Measurements from ENCODE around the gene NPPA. TPM values are rescaled to one million over a fixed set of nuclear protein-coding genes. Genes with fewer than 3 reads are reported as not detected.

The NPPA gene
- total RNA-seq, 2 experiments from 2014 or later: not detected

- no peaks in the 10 kb centered on the region for H3K27me3 Mint-ChIP-seq
- ChIA-PET POLR2A (interaction anchor here (11.3 kb wide), 1 partner anchor 73 kb away, joined by 137 read pairs; no protein-coding TSS in a partner anchor), CTCF (no interaction called here)
- DNase-seq: no peak
- no peaks in the 10 kb centered on the region for H3K9me3 Mint-ChIP-seq
- H3K4me1 Mint-ChIP-seq: peaks cover 1% of the 10 kb centered on the region
- H3K4me3 Mint-ChIP-seq: no peak overlapping the region
- H3K27ac Mint-ChIP-seq: no peak overlapping the region
- H3K36me3 Mint-ChIP-seq (ENCODE audit: low read depth): peaks cover 53% of the 10 kb centered on the region
Measured at GRCh38 chr1:11835441-11836225, 11.9 kb downstream of the NPPA start.

- Mint-ChIP-seq H3K27me3 (no peaks in the 10 kb centered on the region), H3K4me3 (no peak overlapping the region), H3K4me1 (peaks cover 1% of the 10 kb centered on the region), H3K9me3 (no peaks in the 10 kb centered on the region), H3K36me3 (ENCODE audit: low read depth) (peaks cover 51% of the 10 kb centered on the region), H3K27ac (no peak overlapping the region)
- CTCF ChIA-PET: no interaction called here
- no peak for DNase-seq
- POLR2A ChIA-PET: interaction anchor here (1.2 to 1.6 kb wide), 2 partner anchors 74 to 76 kb away, joined by 6 to 9 read pairs; no protein-coding TSS in a partner anchor
Measured at GRCh38 chr1:11833900-11834299, 13.7 kb downstream of the NPPA start.

GRCh38 chr1:11833497-11833896 lies 14.1 kb downstream of the NPPA start:
- no peak overlapping the region for H3K4me3 Mint-ChIP-seq
- H3K4me1 Mint-ChIP-seq: no peaks in the 10 kb centered on the region
- ChIA-PET POLR2A (interaction anchor here (1.2 to 1.6 kb wide), 2 partner anchors 74 to 76 kb away, joined by 6 to 9 read pairs; no protein-coding TSS in a partner anchor), CTCF (no interaction called here)
- H3K9me3 Mint-ChIP-seq: no peaks in the 10 kb centered on the region
- no peaks in the 10 kb centered on the region for H3K27me3 Mint-ChIP-seq
- no peak overlapping the region for H3K27ac Mint-ChIP-seq
- peaks cover 48% of the 10 kb centered on the region for H3K36me3 Mint-ChIP-seq (ENCODE audit: low read depth)
- DNase-seq: no peak

- Mint-ChIP-seq H3K4me3 (no peak overlapping the region), H3K9me3 (no peaks in the 10 kb centered on the region), H3K4me1 (no peaks in the 10 kb centered on the region), H3K27ac (no peak overlapping the region), H3K27me3 (no peaks in the 10 kb centered on the region), H3K36me3 (ENCODE audit: low read depth) (peaks cover 43% of the 10 kb centered on the region)
- no peak for DNase-seq
- POLR2A ChIA-PET: interaction anchor here (1.4 to 2.1 kb wide), 2 partner anchors 76 to 78 kb away, joined by 4 to 9 read pairs; no protein-coding TSS in a partner anchor
- CTCF ChIA-PET: interaction anchor here (1.4 kb wide), 1 partner anchor 61 kb away, joined by 3 read pairs; no protein-coding TSS in a partner anchor
Measured at GRCh38 chr1:11831945-11832725, 15.4 kb downstream of the NPPA start.

GRCh38 chr1:11828511-11828910 lies 19.1 kb downstream of the NPPA start:
- Mint-ChIP-seq H3K4me3 (no peak overlapping the region), H3K9me3 (no peaks in the 10 kb centered on the region), H3K4me1 (no peaks in the 10 kb centered on the region), H3K27me3 (no peaks in the 10 kb centered on the region), H3K27ac (no peak overlapping the region), H3K36me3 (ENCODE audit: low read depth) (peaks cover 34% of the 10 kb centered on the region)
- ChIA-PET POLR2A (interaction anchor here (1.1 kb wide), 1 partner anchor 17 kb away, joined by 3 read pairs; no protein-coding TSS in a partner anchor), CTCF (interaction anchor here (1.5 kb wide), 1 partner anchor 10 kb away, joined by 3 read pairs; no protein-coding TSS in a partner anchor)
- no peak for DNase-seq

GRCh38 chr1:11826946-11827345 lies 20.6 kb downstream of the NPPA start:
- H3K36me3 Mint-ChIP-seq (ENCODE audit: low read depth): peaks cover 29% of the 10 kb centered on the region
- CTCF ChIA-PET: no interaction called here
- H3K27ac Mint-ChIP-seq: no peak overlapping the region
- no peak overlapping the region for H3K4me3 Mint-ChIP-seq
- H3K4me1 Mint-ChIP-seq: no peaks in the 10 kb centered on the region
- POLR2A ChIA-PET: no interaction called here
- H3K27me3 Mint-ChIP-seq: no peaks in the 10 kb centered on the region
- DNase-seq: no peak
- no peaks in the 10 kb centered on the region for H3K9me3 Mint-ChIP-seq

GRCh38 chr1:11825131-11825530 lies 22.5 kb downstream of the NPPA start:
- ChIA-PET POLR2A (interaction anchor here (1.3 to 2.5 kb wide), 2 partner anchors 18 to 83 kb away, joined by 3 to 10 read pairs; no protein-coding TSS in a partner anchor), CTCF (no interaction called here)
- Mint-ChIP-seq H3K27me3 (no peaks in the 10 kb centered on the region), H3K9me3 (no peaks in the 10 kb centered on the region), H3K36me3 (ENCODE audit: low read depth) (peaks cover 22% of the 10 kb centered on the region), H3K27ac (no peak overlapping the region), H3K4me3 (no peak overlapping the region), H3K4me1 (no peaks in the 10 kb centered on the region)
- DNase-seq: no peak

- Mint-ChIP-seq H3K4me3 (no peak overlapping the region), H3K9me3 (no peaks in the 10 kb centered on the region), H3K4me1 (no peaks in the 10 kb centered on the region), H3K27me3 (no peaks in the 10 kb centered on the region), H3K36me3 (ENCODE audit: low read depth) (peaks cover 24% of the 10 kb centered on the region), H3K27ac (no peak overlapping the region)
- ChIA-PET CTCF (interaction anchor here (0.6 to 1.2 kb wide), 2 partner anchors 11 to 14 kb away, joined by 3 read pairs; no protein-coding TSS in a partner anchor), POLR2A (interaction anchor here (1.2 to 2.5 kb wide), 2 partner anchors 84 to 86 kb away, joined by 3 to 10 read pairs; no protein-coding TSS in a partner anchor)
- no peak for DNase-seq
Measured at GRCh38 chr1:11823366-11824137, 24.0 kb downstream of the NPPA start.

- H3K27me3 Mint-ChIP-seq: no peaks in the 10 kb centered on the region
- no peak for DNase-seq
- ChIA-PET CTCF (no interaction called here), POLR2A (no interaction called here)
- no peaks in the 10 kb centered on the region for H3K9me3 Mint-ChIP-seq
- H3K27ac Mint-ChIP-seq: no peak overlapping the region
- H3K4me3 Mint-ChIP-seq: no peak overlapping the region
- peaks cover 28% of the 10 kb centered on the region for H3K36me3 Mint-ChIP-seq (ENCODE audit: low read depth)
- H3K4me1 Mint-ChIP-seq: no peaks in the 10 kb centered on the region
Measured at GRCh38 chr1:11822091-11822490, 25.5 kb downstream of the NPPA start.

GRCh38 chr1:11817192-11817591 lies 30.4 kb downstream of the NPPA start:
- H3K4me1 Mint-ChIP-seq: peaks cover 3% of the 10 kb centered on the region
- H3K27me3 Mint-ChIP-seq: no peaks in the 10 kb centered on the region
- no peak for DNase-seq
- ChIA-PET CTCF (no interaction called here), POLR2A (interaction anchor here (0.9 kb wide), 1 partner anchor 31 kb away, joined by 3 read pairs; no protein-coding TSS in a partner anchor)
- H3K36me3 Mint-ChIP-seq (ENCODE audit: low read depth): peaks cover 34% of the 10 kb centered on the region
- no peak overlapping the region for H3K4me3 Mint-ChIP-seq
- H3K27ac Mint-ChIP-seq: no peak overlapping the region
- H3K9me3 Mint-ChIP-seq: no peaks in the 10 kb centered on the region

GRCh38 chr1:11813021-11813420 lies 34.6 kb downstream of the NPPA start:
- POLR2A ChIA-PET: interaction anchor here (1.9 kb wide), 1 partner anchor 96 kb away, joined by 5 read pairs; no protein-coding TSS in a partner anchor
- DNase-seq: no peak
- H3K9me3 Mint-ChIP-seq: no peaks in the 10 kb centered on the region
- H3K4me1 Mint-ChIP-seq: peaks cover 15% of the 10 kb centered on the region
- CTCF ChIA-PET: no interaction called here
- H3K27ac Mint-ChIP-seq: no peak overlapping the region
- no peaks in the 10 kb centered on the region for H3K27me3 Mint-ChIP-seq
- H3K36me3 Mint-ChIP-seq (ENCODE audit: low read depth): peaks cover 38% of the 10 kb centered on the region
- H3K4me3 Mint-ChIP-seq: no peak overlapping the region

GRCh38 chr1:11807133-11807532 lies 40.5 kb downstream of the NPPA start:
- POLR2A ChIA-PET: interaction anchor here (0.7 to 4.9 kb wide), 12 partner anchors 12 to 173 kb away, joined by 3 to 113 read pairs (median 3); partner anchors contain the start of genes FBXO6 and MFN2
- Mint-ChIP-seq H3K9me3 (no peaks in the 10 kb centered on the region), H3K4me1 (peaks cover 61% of the 10 kb centered on the region), H3K27ac (peak overlapping the region; percentile 88), H3K36me3 (ENCODE audit: low read depth) (peaks cover 32% of the 10 kb centered on the region), H3K27me3 (no peaks in the 10 kb centered on the region), H3K4me3 (peak overlapping the region; percentile 96)
- CTCF ChIA-PET: interaction anchor here (1.0 to 1.6 kb wide), 3 partner anchors 88 to 142 kb away, joined by 3 to 6 read pairs (median 4); no protein-coding TSS in a partner anchor
- DNase-seq: no peak
